Rectal smooth muscle tissue (tissue), 1 donor: ENCODE measurements around the gene CAPS.

Source experiments
- H3K27ac ChIP-seq: one replicate; pipeline ENCODE4 v1.7.0; 2013; ENCODE audit warnings: low read depth, low read length, inconsistent platforms
- H3K27me3 ChIP-seq: one replicate; pipeline ENCODE4 v1.7.0; 2013; ENCODE audit warnings: low read length; ENCODE audit not compliant: control insufficient read depth, insufficient read depth
- H3K36me3 ChIP-seq: one replicate; pipeline ENCODE4 v1.7.0; 2013; ENCODE audit warnings: low read length; ENCODE audit not compliant: control insufficient read depth, insufficient read depth
- H3K4me1 ChIP-seq: one replicate; pipeline ENCODE4 v1.7.0; 2013; ENCODE audit warnings: low read length; ENCODE audit not compliant: control insufficient read depth, insufficient read depth
- H3K4me3 ChIP-seq: one replicate; pipeline ENCODE4 v1.7.0; 2013; ENCODE audit warnings: low read length
- H3K9ac ChIP-seq: one replicate; pipeline ENCODE4 v1.7.0; 2013; ENCODE audit warnings: low read length

Gene CAPS

DNA sequence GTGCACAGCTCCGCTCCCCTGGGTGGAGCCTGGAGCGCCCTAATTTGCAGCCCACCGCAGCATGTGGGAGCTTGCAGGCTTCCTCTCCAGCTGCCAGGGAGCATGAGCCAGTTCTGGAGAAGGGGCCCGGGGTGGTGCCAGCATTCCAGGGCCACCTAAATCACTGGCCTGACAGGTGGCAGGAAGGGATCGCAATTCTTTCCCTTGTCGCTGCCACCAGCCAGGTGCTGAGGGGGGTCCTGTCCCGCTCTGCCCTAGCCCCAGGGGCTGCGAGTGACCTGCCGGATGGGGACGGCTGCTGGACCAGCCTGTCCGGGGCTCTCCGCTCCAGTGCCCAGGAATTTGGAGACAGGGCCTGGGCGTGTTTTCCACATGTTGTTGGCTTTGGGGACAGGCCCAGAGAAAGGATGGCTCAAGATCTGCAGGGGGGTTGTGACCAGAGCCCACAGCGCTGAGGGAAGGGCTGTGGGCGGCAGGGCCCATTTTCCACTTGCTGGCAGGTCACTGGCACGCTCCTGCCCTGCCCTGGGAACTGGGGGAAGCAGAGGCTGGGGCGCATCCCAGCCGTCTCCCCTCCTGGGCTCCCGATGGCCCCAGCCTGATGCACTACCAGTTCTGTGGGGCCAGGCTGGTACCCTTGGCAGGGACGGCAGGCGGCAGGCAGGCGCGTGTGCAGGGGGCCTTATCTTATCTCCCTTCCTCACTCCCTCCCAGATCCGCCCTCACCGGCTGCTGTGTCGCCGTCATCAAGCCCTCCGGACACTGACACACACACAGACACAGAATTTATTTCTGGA lies 19.9 kb upstream of the CAPS start:
- Histone ChIP-seq H3K36me3 (peaks cover 13% of the 10 kb centered on the region), H3K9ac (no peak overlapping the region), H3K27ac (no peak overlapping the region), H3K4me1 (peaks cover 15% of the 10 kb centered on the region), H3K4me3 (no peak overlapping the region), H3K27me3 (peaks cover 3% of the 10 kb centered on the region)

DNA sequence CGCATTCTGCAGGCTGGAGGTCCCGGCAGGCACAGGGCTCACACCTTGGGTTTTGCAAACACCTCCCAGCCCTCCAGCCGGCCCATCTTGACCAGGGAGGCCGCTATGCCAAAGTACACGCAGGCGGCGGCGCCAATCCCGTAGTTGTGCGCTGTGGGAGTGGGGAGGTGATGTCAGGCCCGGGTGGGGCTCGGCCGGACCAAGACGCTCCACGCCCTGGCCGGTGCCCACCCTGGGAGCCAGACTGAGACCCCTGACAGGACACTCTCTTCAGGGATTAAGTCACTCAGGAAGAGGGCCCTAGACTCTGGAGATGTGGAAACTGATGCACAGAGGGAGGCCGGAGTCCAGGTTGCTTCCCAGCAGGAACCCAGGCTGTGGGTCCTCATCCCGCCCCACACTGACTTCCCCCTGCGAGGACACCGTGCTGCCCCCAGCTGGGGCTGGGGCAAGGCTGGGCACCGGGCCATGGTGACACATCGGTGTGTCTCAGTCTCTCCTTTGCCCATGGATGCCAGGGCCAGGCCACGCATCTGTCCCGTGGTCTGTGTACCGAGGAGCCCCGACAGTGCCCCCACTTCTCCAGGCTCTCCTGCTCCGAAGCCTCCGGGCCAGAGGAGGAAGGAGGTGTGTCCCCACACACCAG lies 19.2 kb upstream of the CAPS start:
- Histone ChIP-seq H3K4me1 (peaks cover 9% of the 10 kb centered on the region), H3K4me3 (no peak overlapping the region), H3K36me3 (peaks cover 13% of the 10 kb centered on the region), H3K27ac (no peak overlapping the region), H3K27me3 (no peaks in the 10 kb centered on the region), H3K9ac (no peak overlapping the region)

DNA sequence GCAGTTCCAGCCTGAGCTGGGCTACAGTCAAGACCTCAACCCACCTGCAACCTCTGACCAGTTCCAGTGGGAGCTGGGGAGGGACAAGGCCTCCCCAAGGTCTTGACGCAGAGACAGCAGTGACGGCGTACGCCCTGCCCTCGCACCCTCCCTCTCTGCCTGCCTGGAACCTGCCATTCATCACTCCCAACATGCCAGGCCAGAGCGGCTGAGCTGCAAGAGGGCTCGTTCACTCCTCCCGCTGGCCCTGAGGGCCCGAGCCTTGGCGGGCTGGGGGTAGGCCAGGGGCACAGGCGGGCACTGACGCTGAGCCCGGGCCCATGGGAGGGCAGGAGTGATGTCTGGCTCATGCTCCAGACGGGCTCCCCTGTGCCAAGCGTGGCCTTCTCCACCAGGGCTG lies 18.6 kb upstream of the CAPS start:
- Histone ChIP-seq H3K4me3 (no peak overlapping the region), H3K4me1 (peaks cover 7% of the 10 kb centered on the region), H3K27me3 (no peaks in the 10 kb centered on the region), H3K9ac (no peak overlapping the region), H3K36me3 (peaks cover 13% of the 10 kb centered on the region), H3K27ac (no peak overlapping the region)

DNA sequence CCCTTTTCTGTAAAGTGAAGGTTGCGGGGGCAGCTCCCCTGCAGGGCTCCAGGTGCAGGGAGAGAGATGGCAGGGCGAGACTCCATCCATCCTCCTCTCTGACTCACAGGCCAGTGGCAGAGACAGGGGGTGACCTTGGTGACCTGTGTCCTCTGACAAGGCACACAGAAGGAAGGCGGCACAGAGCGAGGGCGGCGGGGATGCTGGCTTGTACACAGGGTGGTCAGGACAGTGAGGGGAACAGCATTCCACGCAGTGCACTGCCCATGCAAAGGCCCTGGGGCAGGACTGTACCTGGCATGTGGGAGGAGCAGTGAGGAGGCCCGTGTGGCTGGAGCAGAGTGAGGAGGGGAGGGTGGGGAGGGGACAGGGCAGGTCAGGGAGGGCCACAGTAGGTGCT lies 18.2 kb upstream of the CAPS start:
- no peaks in the 10 kb centered on the region for H3K27me3 ChIP-seq

DNA sequence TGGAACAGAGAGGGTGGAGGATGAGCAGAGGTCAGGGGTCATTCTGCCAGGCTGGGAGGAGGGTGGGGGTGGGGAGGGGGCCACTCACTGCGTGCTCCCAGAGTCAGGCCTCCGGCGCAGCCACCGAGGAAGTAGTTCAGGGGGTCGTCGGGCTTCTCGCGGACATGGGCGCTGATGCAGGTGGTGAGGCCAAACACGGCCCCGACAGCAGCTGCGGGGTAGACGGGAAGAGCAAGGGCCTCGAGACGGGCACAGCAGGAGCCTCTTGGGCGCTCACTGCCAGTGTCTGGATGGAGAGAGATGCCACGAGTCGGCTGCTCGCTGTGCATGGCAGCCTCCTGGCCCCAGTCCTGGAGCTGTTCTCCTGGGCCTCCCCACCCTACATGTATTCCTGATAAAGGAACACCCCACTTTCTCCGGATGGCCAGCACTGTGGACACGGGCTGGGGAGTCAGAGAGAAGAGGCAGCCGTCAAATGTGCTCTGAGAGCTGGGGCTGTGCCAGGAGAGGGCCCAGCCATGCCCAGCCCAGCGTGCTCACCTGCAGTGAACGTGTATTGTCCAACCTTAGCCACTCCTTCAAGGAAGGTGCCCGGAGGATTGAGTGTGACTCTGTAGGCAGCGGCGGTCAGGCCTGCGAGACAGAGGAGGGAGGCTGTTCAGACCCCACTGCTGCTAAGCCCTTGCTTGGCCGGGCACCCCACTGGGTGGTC lies 17.5 kb upstream of the CAPS start:
- peaks cover 7% of the 10 kb centered on the region for H3K4me1 ChIP-seq
- H3K27me3 ChIP-seq, result no peaks in the 10 kb centered on the region
- H3K4me3 ChIP-seq, result no peak overlapping the region
- H3K27ac ChIP-seq, result no peak overlapping the region
- H3K36me3 ChIP-seq, result peaks cover 13% of the 10 kb centered on the region
- H3K9ac ChIP-seq, result no peak overlapping the region

More for the DNA sequence above, 18.2 kb upstream of the CAPS start:
- H3K4me3 ChIP-seq, result no peak overlapping the region
- peaks cover 7% of the 10 kb centered on the region for H3K4me1 ChIP-seq
- H3K9ac ChIP-seq, result no peak overlapping the region
- H3K27ac ChIP-seq, result no peak overlapping the region
- H3K36me3 ChIP-seq, result peaks cover 13% of the 10 kb centered on the region

- no peak overlapping the region for H3K27ac ChIP-seq
- H3K4me1 ChIP-seq, result peaks cover 1% of the 10 kb centered on the region
- no peak overlapping the region for H3K9ac ChIP-seq
- no peak overlapping the region for H3K4me3 ChIP-seq
- peaks cover 13% of the 10 kb centered on the region for H3K36me3 ChIP-seq
- no peaks in the 10 kb centered on the region for H3K27me3 ChIP-seq
Measured at GRCh38 chr19:5897189-5897969, 16.7 kb upstream of the CAPS start.

DNA sequence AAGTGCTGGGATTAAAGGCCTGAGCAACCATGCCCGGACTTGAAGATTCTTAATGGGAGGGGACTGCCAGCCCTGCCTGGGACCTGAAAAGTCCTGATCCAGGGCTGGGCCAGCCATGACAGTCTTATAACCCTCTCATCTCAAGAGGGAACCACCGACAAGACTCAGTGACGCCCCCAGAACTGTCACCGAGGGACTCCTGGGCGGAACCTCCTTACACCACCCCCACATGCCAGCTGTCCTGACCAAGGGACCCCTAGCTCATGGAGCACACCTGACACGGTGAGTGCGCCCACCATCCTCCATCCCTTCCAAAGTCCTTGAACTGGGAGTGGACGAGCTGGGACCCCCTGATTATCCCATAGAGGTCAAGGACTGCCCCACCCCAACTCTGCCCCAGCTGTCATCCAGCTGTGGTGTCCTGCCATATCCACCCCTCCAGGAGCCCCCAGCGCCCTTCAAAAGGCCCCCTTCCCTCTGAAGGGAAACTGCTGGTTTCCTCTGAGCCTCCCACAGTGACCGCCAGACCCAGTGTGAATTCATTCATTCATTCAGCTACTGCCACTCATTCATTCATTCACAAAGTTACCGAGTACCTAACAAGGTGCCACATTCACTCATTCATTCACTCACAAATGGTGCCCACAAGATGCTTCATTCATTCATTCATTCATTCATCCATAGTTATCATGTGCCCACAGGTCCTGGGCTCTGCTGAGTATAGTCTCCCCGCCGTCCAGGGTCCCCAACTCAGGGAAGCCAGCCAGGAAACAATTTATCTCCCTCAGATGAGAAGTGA lies 14.1 kb upstream of the CAPS start:
- no peak overlapping the region for H3K27ac ChIP-seq
- H3K4me3 ChIP-seq, result no peak overlapping the region
- no peak overlapping the region for H3K9ac ChIP-seq
- H3K36me3 ChIP-seq, result peaks cover 11% of the 10 kb centered on the region
- H3K27me3 ChIP-seq, result no peaks in the 10 kb centered on the region
- peaks cover 3% of the 10 kb centered on the region for H3K4me1 ChIP-seq

GRCh38 chr19:5900976-5901375 lies 13.1 kb upstream of the CAPS start:
- Histone ChIP-seq H3K9ac (no peak overlapping the region), H3K4me3 (no peak overlapping the region), H3K27me3 (no peaks in the 10 kb centered on the region), H3K27ac (no peak overlapping the region), H3K36me3 (peaks cover 3% of the 10 kb centered on the region), H3K4me1 (peaks cover 3% of the 10 kb centered on the region)

- H3K27ac ChIP-seq, result peak overlapping the region; percentile 93
- peak overlapping the region; percentile 99 for H3K9ac ChIP-seq
- H3K27me3 ChIP-seq, result no peaks in the 10 kb centered on the region
- H3K4me3 ChIP-seq, result peak overlapping the region; percentile 98
- H3K36me3 ChIP-seq, result no peaks in the 10 kb centered on the region
- H3K4me1 ChIP-seq, result peaks cover 3% of the 10 kb centered on the region
Measured at GRCh38 chr19:5903056-5903623, 10.9 kb upstream of the CAPS start.

DNA sequence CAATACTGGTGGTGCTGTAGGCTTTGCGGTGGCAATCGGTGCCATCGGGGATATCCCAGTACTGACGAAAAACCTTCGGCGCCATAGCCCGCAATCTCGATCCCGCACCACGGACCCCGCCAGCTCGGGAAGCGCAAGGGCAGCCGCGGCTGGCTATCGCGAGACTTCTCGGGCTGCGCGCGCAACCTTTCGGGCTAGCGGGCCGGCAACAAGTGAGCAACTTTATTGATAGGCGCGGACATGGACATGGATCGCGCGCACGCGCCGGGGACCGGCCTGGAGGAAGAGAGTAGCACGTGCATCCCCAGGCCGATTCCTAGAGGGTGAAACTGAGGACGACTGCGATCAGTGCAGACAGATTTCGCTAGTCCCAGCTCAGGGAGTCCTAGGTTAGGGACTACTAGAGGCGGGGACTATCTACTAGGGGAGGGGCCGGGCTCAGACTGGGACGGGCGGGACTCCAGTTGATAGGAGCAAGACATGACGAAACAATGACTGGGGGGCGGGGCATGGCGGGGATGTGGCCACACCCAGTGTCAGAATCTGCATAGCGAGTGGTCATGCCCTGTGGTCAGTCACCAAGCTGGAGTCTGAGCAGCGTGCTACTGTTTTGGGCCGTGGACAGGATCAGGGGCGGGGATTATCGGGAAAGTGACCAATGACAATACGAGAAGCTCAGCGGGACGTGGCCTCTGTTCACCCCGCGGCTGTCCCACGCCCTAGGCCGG lies 10.3 kb upstream of the CAPS start, which contains the start of gene NDUFA11:
Gene NDUFA11 (minus strand): TSS at position 167 of the 728 bp plus-strand sequence. CDS start 82 bp downstream, at position 85.
- Histone ChIP-seq H3K27ac (peak within 1 kb of the TSS; percentile 93), H3K27me3 (no peaks in the 10 kb centered on the region), H3K9ac (peak within 1 kb of the TSS; percentile 99), H3K4me1 (peaks cover 3% of the 10 kb centered on the region), H3K4me3 (peak within 1 kb of the TSS; percentile 98), H3K36me3 (peaks cover 2% of the 10 kb centered on the region)
